K562 (cell line): ENCODE measurements around the gene CCND3. TPM values are rescaled to one million over a fixed set of nuclear protein-coding genes. Genes with fewer than 3 reads are reported as not detected.

Experiments
- CEBPG ChIP-seq, 3 experiments: fragments of 200-800 bp in 1 of 3; sonication (Bioruptor generic) in 1 of 3; sonication (generic) in 1 of 3; formaldehyde crosslinking in 1 of 3; IDR thresholded peaks in 2 of 3; conservative IDR thresholded peaks in 1 of 3; 2 replicates each; pipeline versions ENCODE4 v1.6.1 to v1.8.0; 2016 to 2022; ENCODE audit warnings: missing compliant biosample characterization in 2 of 3, missing genetic modification characterization in 2 of 3, mild to moderate bottlenecking in 1 of 3, missing genetic modification reagents in 1 of 3
- DNMT1 ChIP-seq: fragments of 450-650 bp; IDR thresholded peaks from 2 replicates; pipeline ENCODE4 v1.6.1; 2016; ENCODE audit warnings: antibody characterized with exemption, mild to moderate bottlenecking
- FOXA3 ChIP-seq, 2 experiments: fragments of 450-650 bp in 1 of 2; sonication (generic) in 1 of 2; formaldehyde crosslinking; IDR thresholded peaks in 1 of 2; conservative IDR thresholded peaks in 1 of 2; 2 replicates each; pipeline versions ENCODE4 v1.4.0 to v1.8.0; 2020 to 2022; ENCODE audit warnings: mild to moderate bottlenecking in 2 of 2, missing genetic modification reagents in 1 of 2
- FOXJ2 ChIP-seq: fragments of 200-800 bp; sonication (Bioruptor generic); IDR thresholded peaks from 2 replicates; pipeline ENCODE4 v1.6.1; 2016; ENCODE audit warnings: missing genetic modification characterization, missing compliant biosample characterization
- MAX ChIP-seq: sonication (generic); formaldehyde crosslinking; IDR thresholded peaks from 2 replicates; pipeline ENCODE4 v1.9.0; 2022; ENCODE audit warnings: mild to moderate bottlenecking, missing genetic modification reagents
- PTRF ChIP-seq: fragments of 450-650 bp; IDR thresholded peaks from 2 replicates; pipeline ENCODE4 v1.6.1; 2016; ENCODE audit warnings: mild to moderate bottlenecking, missing genetic modification characterization, missing compliant biosample characterization
- RBBP5 ChIP-seq: fragments of 200-600 bp; sonication (generic); IDR thresholded peaks from 2 replicates; pipeline ENCODE4 v1.6.1; 2012; ENCODE audit warnings: borderline replicate concordance, mild to moderate bottlenecking, low read length, control low read depth, inconsistent platforms; ENCODE audit not compliant: insufficient read depth, poor library complexity, severe bottlenecking
- ZBTB17 ChIP-seq: fragments of 450-650 bp; formaldehyde crosslinking; IDR thresholded peaks from 2 replicates; pipeline ENCODE4 v1.4.0; 2020; ENCODE audit warnings: mild to moderate bottlenecking
- ZNF134 ChIP-seq: fragments of 250-450 bp; sonication (Bioruptor Pico); conservative IDR thresholded peaks from 2 replicates; pipeline ENCODE4 v1.4.0; 2020
- polyA plus RNA-seq, 8 experiments: library from polyadenylated mRNA; depleted of rRNA in 4 of 8; stranded (reverse) in 5 of 8; unstranded in 3 of 8; fragments of >200 nt; fragmentation: Nextera tagmentation in 2 of 8; fragmentation: Illumina TruSeq in 1 of 8; extraction: Ambion mirVana in 2 of 8; extraction: Trizol in 1 of 8; gene quantifications; 2 replicates each; pipeline versions ENCODE4 v1.2.1 to v1.2.3, GENCODE V29; 2011 to 2014; ENCODE audit warnings: inconsistent platforms in 1 of 8, missing spikeins in 1 of 8
- total RNA-seq, 7 experiments: library from RNA; depleted of rRNA in 6 of 7; stranded (reverse); fragments of >200 nt in 6 of 7; fragmentation: Illumina TruSeq in 2 of 7; extraction: Trizol in 2 of 7; gene quantifications; 2 replicates each; pipeline versions ENCODE4 v1.2.1 to v1.2.3, GENCODE V29; 2011 to 2021; ENCODE audit warnings: low replicate concordance in 1 of 7
- TF ChIP-seq, protein P1 (sequence below), 2 experiments: fragments of 450-650 bp in 1 of 2; sonication (generic) in 1 of 2; formaldehyde crosslinking in 1 of 2; IDR thresholded peaks; 2 replicates each; pipeline versions ENCODE4 v1.7.1 to v1.9.0; 2016 to 2022; ENCODE audit warnings: inconsistent platforms in 1 of 2, mild to moderate bottlenecking in 1 of 2, missing genetic modification reagents in 1 of 2

CCND3 gene
- total and polyA plus RNA-seq, 9 of the 15 experiments (the other 6 are each of a cell fraction or from before 2014, with no cell fraction given): 21.5 to 204 (median 97.4) TPM

DNA sequence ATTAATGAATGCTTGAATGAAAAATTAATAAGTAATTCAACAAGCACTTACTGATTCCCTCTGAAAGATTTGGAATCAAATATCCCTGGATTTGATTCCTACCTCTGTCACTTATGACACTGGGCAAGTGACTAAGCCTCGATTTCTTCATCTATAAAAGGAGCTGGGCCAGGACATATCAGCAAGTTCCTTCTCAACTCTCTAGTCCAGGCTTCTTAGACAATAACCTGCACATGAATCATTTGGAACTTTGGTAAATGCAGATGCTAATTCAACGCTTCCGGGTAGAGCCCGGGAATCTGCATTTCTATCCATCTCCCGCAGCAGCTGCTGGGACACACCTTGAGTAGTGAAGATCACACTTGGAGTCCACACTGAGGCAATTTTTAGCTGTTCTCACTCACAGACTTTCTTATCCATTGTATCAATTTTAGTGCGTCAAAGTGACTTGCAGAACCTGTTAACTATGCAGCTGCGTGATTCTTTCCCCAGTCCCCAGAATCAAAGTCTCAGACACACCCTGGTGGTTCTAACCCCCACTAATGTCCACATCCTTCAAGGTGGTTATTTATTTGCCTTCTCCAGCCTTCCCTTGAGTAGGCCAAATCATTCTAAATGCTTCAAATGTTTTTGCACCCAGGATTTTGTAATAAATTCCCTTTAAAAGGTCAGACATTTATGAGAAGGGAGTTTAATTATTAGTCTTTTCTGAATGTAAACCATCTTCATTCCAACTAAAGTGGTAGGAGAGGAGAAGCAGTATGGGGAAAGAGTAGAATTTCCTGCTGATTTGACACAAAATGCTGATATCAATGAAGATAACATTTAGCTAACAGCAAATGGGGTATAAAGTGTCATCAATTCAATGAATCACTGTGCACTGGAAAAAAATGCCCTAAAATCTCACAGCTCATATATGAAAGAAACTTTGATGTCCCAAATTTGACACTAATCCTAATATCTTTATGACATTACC is 26.0 kb upstream of the CCND3 start (continued):
- TF ChIP-seq MAX (CRISPR knock-in tag) (no peak), ZNF134 (peak; percentile 21; the same call in 1 of the 2 replicates), PTRF (tag) (0 out of 2 replicates have a peak, but pooled peaks have one; percentile 5), ZBTB17 (CRISPR knock-in tag) (peak; percentile 26; the same call in 1 of the 2 replicates), CEBPG (CRISPR knock-in tag; IDR thresholded peaks at IDR 0.05) (no peak), CEBPG (tag; conservative IDR thresholded peaks at IDR 0.05 in 1 of 2, IDR thresholded peaks at IDR 0.05 in 1 of 2) (peak; percentile 48 to 74; a peak in 3 of 4 replicates), DNMT1 (peak; percentile 34; the same call in 1 of the 2 replicates), FOXJ2 (0 out of 2 replicates have a peak, but pooled peaks have one; percentile 8), FOXA3 (CRISPR knock-in tag; conservative IDR thresholded peaks at IDR 0.05 in 1 of 2, IDR thresholded peaks at IDR 0.05 in 1 of 2) (0 out of 4 replicates have a peak, but pooled peaks of 1 of the 2 experiments have one; percentile 14), RBBP5 (peak; percentile 26)
- TF ChIP-seq, protein P1, sequence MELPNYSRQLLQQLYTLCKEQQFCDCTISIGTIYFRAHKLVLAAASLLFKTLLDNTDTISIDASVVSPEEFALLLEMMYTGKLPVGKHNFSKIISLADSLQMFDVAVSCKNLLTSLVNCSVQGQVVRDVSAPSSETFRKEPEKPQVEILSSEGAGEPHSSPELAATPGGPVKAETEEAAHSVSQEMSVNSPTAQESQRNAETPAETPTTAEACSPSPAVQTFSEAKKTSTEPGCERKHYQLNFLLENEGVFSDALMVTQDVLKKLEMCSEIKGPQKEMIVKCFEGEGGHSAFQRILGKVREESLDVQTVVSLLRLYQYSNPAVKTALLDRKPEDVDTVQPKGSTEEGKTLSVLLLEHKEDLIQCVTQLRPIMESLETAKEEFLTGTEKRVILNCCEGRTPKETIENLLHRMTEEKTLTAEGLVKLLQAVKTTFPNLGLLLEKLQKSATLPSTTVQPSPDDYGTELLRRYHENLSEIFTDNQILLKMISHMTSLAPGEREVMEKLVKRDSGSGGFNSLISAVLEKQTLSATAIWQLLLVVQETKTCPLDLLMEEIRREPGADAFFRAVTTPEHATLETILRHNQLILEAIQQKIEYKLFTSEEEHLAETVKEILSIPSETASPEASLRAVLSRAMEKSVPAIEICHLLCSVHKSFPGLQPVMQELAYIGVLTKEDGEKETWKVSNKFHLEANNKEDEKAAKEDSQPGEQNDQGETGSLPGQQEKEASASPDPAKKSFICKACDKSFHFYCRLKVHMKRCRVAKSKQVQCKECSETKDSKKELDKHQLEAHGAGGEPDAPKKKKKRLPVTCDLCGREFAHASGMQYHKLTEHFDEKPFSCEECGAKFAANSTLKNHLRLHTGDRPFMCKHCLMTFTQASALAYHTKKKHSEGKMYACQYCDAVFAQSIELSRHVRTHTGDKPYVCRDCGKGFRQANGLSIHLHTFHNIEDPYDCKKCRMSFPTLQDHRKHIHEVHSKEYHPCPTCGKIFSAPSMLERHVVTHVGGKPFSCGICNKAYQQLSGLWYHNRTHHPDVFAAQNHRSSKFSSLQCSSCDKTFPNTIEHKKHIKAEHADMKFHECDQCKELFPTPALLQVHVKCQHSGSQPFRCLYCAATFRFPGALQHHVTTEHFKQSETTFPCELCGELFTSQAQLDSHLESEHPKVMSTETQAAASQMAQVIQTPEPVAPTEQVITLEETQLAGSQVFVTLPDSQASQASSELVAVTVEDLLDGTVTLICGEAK (IDR thresholded peaks at IDR 0.05): 0 out of 2 replicates have a peak, but pooled peaks have one; percentile 45
- TF ChIP-seq, protein P1 (CRISPR knock-in tag; IDR thresholded peaks at IDR 0.05): no peak
